Activated gamma-delta T cell treated with Interleukin-2 at 50 U/mL for 16 hours (primary cell): ENCODE measurements around the gene SPACA6.

Experiments used
- DNase-seq: peaks from one replicate; pipeline ENCODE4 v3.0.0-alpha.2; 2020

The SPACA6 gene

DNA sequence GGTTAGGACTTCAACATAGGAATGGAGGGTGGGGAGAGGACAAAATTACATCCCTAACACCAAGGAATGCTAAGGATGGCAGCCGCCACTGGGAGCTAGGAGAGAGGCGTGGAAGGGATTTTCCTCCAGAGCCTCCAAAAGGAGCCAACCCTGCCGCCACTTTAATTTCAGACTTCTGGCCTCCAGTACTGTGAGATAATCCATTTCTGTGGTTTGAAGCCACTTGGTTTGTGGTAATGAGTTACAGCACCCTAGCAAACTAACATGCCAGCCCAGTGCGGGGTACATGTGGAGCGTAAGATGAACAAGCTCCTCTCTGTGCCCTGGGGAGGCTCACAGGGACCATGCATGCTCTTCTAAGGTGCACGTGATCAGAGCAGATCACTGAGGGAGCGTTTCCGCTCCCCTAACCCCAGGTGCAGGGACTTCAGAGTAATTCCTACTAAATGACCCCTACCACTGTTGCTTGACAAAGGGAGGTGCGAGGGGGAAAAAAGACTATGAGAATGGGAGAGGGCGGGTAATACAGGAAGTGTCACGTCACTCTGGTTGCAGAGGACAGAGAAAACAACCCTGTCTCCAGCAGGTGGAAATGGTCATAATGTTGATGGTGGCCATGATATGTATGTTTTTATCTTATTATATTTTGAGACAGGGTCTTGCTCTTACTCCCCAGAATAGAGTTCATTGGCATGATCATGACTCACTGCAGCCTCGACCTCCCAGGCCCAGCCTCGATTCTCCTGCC lies 46.5 kb downstream of the SPACA6 start:
- no peak for DNase-seq

DNA sequence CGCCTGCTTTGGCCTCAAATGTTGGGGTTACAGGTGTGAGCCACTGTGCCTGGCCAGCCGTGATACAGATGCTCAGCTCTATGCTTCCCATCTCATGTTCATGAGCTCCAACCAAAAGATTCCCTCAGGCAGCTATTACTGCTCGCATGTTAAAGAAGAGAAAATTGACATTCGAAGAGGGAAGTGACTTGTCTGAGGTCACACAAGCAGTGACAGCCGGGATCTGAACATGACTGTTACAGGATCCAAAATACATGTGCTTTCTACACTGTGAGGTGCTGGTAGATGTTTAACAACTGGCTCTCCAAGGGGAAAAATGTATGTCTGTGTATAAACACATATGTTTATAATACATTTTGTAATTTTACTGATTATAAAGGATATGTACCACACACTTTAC lies 47.2 kb downstream of the SPACA6 start:
- DNase-seq = no peak

DNA sequence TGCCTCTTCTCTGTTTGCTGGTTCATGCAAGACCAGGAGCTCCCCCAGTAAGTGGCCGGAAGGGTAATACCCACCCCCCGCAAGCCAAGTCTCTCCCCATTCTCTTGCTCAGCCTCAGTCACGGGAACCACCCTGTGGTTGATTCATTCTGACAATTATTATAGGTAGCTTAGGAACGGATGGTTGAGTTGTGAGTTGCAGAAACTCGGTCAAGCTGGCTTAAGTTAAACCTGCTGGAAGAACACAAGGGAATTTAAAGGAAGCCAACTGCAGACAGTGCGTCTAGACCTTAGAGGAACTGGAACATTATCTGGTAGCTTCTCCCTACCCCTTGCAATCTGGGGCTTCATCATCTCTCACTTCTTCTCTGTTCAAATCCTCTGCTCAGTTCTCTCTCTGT lies 49.7 kb downstream of the SPACA6 start:
- DNase-seq = no peak

DNA sequence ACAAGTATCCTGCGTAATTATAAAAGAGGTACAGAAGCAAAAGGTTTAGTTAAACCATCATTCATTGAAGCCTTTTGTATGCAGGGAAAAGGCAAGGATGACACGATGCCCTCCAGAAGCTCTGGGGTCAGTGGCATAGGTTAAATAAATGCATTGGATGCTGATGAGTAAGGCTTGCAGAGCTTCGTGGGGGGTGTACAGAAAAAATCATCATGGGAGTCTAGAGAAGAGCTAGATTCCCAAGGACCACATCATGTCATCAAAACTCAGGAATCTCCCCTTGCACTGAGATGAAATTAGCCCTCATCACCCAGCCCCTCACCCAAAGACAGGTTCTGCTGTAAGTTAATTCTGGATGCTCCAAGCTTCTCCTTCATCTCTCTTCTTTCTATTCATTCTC lies 50.3 kb downstream of the SPACA6 start:
- DNase-seq = no peak

DNA sequence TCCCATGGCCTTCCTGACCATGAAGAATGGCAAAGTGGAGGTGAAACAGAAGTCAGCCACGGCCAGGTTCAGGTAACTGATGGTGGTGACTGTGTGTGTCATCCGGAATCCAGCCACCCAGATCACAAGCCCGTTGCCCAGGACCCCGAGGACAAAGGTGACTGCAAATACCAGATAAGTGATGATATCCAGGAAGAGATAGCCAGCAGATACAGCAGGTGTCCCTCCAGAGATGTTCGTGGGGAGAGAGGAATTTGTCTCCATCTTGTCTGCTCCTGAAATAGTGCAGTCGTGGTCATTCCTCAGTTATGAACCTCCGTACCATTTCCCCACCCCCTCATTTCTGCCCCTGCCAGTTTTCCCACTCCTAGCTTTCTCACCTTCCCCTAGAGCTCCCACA lies 53.6 kb downstream of the SPACA6 start:
- no peak for DNase-seq

DNA sequence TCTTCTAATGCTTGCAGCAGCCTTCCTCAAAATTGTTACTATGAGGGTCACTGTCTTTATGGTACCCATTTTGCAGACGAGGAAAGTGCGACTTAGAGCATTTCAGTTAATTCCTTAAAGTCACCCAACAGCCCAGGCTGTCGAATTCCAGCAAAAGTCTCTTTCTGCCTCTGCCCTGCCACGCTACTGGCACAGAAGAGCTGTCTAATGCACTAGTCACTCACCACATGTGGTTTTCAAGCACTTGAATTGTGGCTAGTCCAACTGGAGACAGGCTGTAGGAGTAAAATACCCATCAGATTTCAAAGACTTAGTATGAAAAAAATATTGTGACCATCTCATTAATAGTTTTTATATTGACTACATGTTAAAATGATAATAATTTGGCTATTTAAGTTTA lies 56.8 kb downstream of the SPACA6 start:
- DNase-seq = no peak

DNA sequence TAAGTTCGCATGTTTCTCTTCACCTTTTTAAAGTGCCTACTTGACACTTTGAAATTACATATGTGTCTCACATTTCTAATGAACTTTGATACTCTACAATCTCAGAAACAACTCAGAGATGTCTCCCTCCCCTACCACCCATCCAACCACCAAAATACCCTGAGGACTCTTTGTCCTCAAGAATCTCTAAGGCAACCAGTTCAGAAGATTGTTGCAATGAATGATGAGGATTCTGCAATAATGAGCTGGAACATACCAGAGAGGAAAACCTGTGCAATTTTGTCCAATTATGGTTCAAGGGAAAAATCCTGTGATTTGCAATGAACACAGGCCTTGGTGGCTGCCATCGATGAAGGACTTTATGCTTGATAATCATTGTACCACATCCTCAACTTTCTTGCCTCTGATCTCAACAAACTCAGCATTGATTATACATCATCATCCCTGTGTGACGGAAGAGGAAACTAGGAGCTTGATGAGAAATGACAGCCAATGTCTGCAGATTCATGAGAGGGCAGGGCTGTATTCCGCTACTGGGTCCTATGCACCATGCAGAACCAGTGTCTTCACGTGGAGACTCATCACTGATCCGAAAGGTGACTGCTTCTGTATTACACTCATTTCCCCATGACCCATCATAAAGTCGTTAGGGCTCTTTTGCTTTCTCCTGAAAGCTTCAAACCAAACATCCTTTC lies 57.4 kb downstream of the SPACA6 start:
- DNase-seq = no peak

DNA sequence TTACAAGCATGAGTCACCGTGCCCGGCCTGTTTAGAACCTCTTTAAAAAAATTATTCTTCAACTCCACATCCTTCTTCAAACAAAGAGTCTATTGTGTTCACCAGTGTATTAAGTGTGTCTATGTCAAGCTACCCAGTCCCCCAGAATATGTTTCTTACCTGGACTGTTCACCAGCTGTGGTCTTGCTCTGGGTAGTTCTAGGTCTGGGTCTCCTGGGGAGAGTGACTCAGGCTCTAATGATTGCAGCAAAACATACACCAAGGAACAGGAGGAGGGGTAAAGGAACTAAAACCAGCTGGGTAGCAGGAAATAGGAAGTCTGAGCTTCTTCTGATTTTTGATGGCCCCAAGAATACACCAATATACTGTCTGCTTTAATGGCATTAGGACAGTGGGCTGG lies 58.5 kb downstream of the SPACA6 start, which contains the start of gene FPR1:
Gene FPR1 (minus strand): TSS at position 224 of the 400 bp plus-strand sequence. CDS start 4,884 bp downstream, outside the sequence.
- DNase-seq = no peak

DNA sequence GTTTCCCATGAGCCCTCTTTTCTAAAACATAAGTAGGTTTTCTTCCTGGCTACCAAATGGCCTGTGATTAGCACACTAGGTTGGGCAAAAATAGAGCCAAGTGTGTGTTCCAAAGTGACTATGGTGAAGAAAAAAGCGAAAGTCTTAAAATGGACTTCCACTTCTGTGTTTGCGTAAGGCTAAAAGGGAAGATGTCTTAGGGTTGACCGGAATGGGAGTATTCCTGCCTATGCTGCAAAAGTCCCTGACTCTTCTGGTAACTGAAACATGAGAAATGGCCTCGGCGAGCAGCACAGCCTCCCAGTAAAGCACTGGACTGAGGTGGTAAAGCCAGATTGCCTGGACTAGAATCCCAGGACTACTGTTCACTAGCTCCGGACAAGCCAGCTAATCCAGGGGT lies 61.0 kb downstream of the SPACA6 start:
- no peak for DNase-seq

DNA sequence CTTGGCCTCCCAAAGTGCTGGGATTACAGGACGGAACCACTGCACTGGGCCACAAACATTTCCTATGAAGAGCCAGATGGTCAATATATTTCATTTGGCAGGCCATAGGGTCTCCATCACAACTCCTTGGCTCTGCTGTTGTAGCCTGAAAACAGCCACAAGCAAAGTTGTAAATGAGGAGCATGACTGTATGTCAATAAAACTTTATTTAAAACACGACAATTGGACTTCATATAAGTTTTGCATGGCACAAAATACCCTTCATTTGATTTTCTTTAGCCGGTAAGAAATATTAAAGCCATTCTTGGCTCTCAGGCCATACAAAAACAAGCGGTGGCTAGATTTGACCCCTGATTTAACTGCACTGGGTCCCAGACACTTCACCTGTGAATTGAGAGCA lies 61.6 kb downstream of the SPACA6 start:
- DNase-seq = no peak
